MCF 10A (cell line): Measurements from ENCODE around the gene MYD88. TPM values are rescaled to one million over a fixed set of nuclear protein-coding genes. Genes with fewer than 3 reads are reported as not detected.

Experiments
- BruUV-seq: library from RNA; stranded (reverse); fragments of 400-500 nt; replicated peaks from 2 replicates; lab custom pipeline; 2021; lab: Mats Ljungman, UMichigan
- CTCF ChIA-PET: fragments of 300-600 bp; sonication (Branson Sonifier 250); formaldehyde crosslinking; extraction: SDS; loops from one replicate; lab custom pipeline; 2021; ENCODE audit warnings: antibody characterized with exemption, inconsistent platforms; lab: Yijun Ruan, JAX
- POLR2A ChIA-PET: fragments of 300-600, 350-650 bp; sonication (Branson Sonifier 250); formaldehyde crosslinking; extraction: SDS; loops from one replicate; lab custom pipeline; 2020; ENCODE audit warnings: antibody characterized with exemption, inconsistent platforms; lab: Yijun Ruan, JAX
- DNase-seq: peaks from one replicate; pipeline ENCODE4 v3.0.0-alpha.2; 2018; ENCODE audit not compliant: unreplicated experiment
- H3K27ac Mint-ChIP-seq: one replicate; pipeline ENCODE4 v1.8.0; 2022; ENCODE audit warnings: mild to moderate bottlenecking, low read depth, mixed read lengths; ENCODE audit not compliant: unreplicated experiment
- H3K27me3 Mint-ChIP-seq: one replicate; pipeline ENCODE4 v1.8.0; 2022; ENCODE audit warnings: mixed read lengths; ENCODE audit not compliant: insufficient read depth, unreplicated experiment
- H3K36me3 Mint-ChIP-seq: one replicate; pipeline ENCODE4 v1.8.0; 2022; ENCODE audit warnings: mild to moderate bottlenecking, moderate library complexity, mixed read lengths; ENCODE audit not compliant: insufficient read depth, unreplicated experiment
- H3K4me1 Mint-ChIP-seq: one replicate; pipeline ENCODE4 v1.8.0; 2022; ENCODE audit warnings: mixed read lengths; ENCODE audit not compliant: insufficient read depth, unreplicated experiment
- H3K4me3 Mint-ChIP-seq: one replicate; pipeline ENCODE4 v1.8.0; 2022; ENCODE audit warnings: mild to moderate bottlenecking, moderate library complexity, mixed read lengths; ENCODE audit not compliant: unreplicated experiment
- H3K9me3 Mint-ChIP-seq: one replicate; pipeline ENCODE4 v1.8.0; 2022; ENCODE audit warnings: mixed read lengths; ENCODE audit not compliant: unreplicated experiment
- CTCF ChIP-seq: fragments of 200-600 bp; IDR thresholded peaks from one replicate; pipeline ENCODE4 v1.8.0; 2022; ENCODE audit warnings: antibody characterized with exemption, mild to moderate bottlenecking; ENCODE audit not compliant: unreplicated experiment
- intact Hi-C: fragments of 100-400 bp; cut with micrococcal nuclease; formaldehyde crosslinking; loops from 2 replicates; pipeline ENCODE4 v1.14.1; 2022
- total RNA-seq: library from RNA; stranded (reverse); gene quantifications from 2 replicates; pipeline ENCODE4 v1.2.3, GENCODE V29; 2022

MYD88 gene
- total RNA-seq, 1 experiment from 2014 or later, result 19.7 TPM

DNA sequence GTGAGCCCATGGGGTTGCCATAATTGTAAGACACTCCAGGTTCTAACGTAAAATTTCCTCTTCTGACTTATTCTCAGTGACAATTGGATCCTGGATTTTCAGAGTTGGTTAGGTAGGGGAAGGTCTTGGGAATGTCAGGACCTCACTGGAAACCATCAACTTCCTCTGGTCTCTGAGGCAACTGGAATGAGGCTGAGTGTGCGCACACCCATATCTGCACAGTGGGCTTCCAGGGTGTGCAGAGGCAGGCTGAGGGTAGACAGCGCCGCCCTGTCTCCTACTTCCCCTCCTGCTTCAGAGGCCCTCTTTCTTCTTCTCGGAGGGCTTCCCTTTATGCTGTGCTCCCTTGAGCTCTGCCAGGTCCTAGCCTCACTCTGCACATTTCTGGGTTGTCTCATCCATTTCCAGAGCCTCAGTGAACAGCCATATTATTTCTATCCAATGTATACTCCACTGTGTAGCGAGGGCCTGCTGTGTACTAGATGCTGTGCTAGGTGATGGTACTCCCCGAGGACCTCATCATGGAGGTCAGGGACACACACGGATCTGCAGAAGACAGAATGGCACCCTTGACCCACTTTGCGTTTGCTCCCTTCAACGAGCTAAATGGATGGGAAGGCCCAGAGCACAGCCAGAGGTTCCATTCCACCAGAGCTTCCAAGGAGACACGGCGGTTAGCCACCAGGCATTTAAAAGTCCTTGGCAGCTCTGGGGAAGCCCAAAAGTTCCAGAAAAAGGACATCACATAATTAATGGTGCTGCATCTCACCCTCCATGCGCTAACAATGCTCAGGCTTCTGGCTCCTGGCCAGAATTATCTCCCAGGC, 19.8 kb upstream of the MYD88 start:
- ChIA-PET POLR2A (interaction anchor here (0.6 to 1.8 kb wide), 4 partner anchors 10 to 129 kb away, joined by 3 to 8 read pairs (median 5); partner anchors contain the start of gene ACAA1), CTCF (interaction anchor here (0.5 to 4.4 kb wide), 29 partner anchors 9 to 905 kb away, joined by 3 to 46 read pairs (median 4); partner anchors contain the start of gene XYLB)
- TF ChIP-seq CTCF, result no peak
- DNase-seq, result no peak
- no peaks in the 10 kb centered on the region for H3K4me1 Mint-ChIP-seq
- H3K36me3 Mint-ChIP-seq, result peaks cover 30% of the 10 kb centered on the region
- no peak overlapping the region for H3K4me3 Mint-ChIP-seq
- no TSS peak for BruUV-seq
- no peaks in the 10 kb centered on the region for H3K9me3 Mint-ChIP-seq
- no peak overlapping the region for H3K27ac Mint-ChIP-seq
- intact Hi-C loops, result loop anchor here (1.0 to 5.0 kb wide), 4 partner anchors 129 to 362 kb away; partner anchors contain the start of gene XYLB
- peaks cover 12% of the 10 kb centered on the region for H3K27me3 Mint-ChIP-seq

GRCh38 chr3:38119248-38119544, 19.3 kb upstream of the MYD88 start:
- CTCF ChIA-PET, result interaction anchor here (0.5 to 4.4 kb wide), 16 partner anchors 10 to 264 kb away, joined by 3 to 33 read pairs (median 4); partner anchors contain the start of gene XYLB
- POLR2A ChIA-PET, result interaction anchor here (1.2 to 1.8 kb wide), 3 partner anchors 9 to 128 kb away, joined by 3 to 8 read pairs (median 7); partner anchors contain the start of gene ACAA1
- no peak overlapping the region for H3K27ac Mint-ChIP-seq
- H3K4me3 Mint-ChIP-seq, result no peak overlapping the region
- TF ChIP-seq CTCF, result no peak
- peaks cover 12% of the 10 kb centered on the region for H3K27me3 Mint-ChIP-seq
- DNase-seq, result no peak
- intact Hi-C loops, result loop anchor here (5.0 kb wide), 1 partner anchor 228 kb away; the partner anchor contains the start of gene XYLB
- H3K4me1 Mint-ChIP-seq, result no peaks in the 10 kb centered on the region
- peaks cover 34% of the 10 kb centered on the region for H3K36me3 Mint-ChIP-seq
- BruUV-seq, result no TSS peak
- H3K9me3 Mint-ChIP-seq, result no peaks in the 10 kb centered on the region

GRCh38 chr3:38119821-38120692, 18.4 kb upstream of the MYD88 start:
- Mint-ChIP-seq H3K4me3 (no peak overlapping the region), H3K27ac (no peak overlapping the region), H3K36me3 (peaks cover 39% of the 10 kb centered on the region), H3K27me3 (peaks cover 9% of the 10 kb centered on the region), H3K4me1 (peaks cover 5% of the 10 kb centered on the region), H3K9me3 (no peaks in the 10 kb centered on the region)
- TF ChIP-seq CTCF, result no peak
- CTCF ChIA-PET, result interaction anchor here (0.5 to 4.4 kb wide), 11 partner anchors 11 to 358 kb away, joined by 3 to 33 read pairs (median 4); partner anchors contain the start of gene XYLB
- DNase-seq, result no peak
- intact Hi-C loops, result loop anchor here (5.0 kb wide), 1 partner anchor 227 kb away; the partner anchor contains the start of gene XYLB
- POLR2A ChIA-PET, result interaction anchor here (0.5 to 2.0 kb wide), 4 partner anchors 8 to 130 kb away, joined by 3 to 6 read pairs (median 3); partner anchors contain the start of gene ACAA1
- BruUV-seq, result no TSS peak
